IPS-15b (cell line): Measurements from ENCODE around the gene SLC6A9.

Experiments
- H3K27me3 ChIP-seq: one replicate; pipeline ENCODE4 v1.6.1; 2013; ENCODE audit warnings: low read length; ENCODE audit not compliant: control insufficient read depth, insufficient read depth
- H3K36me3 ChIP-seq: one replicate; pipeline ENCODE4 v1.6.1; 2013; ENCODE audit warnings: low read length; ENCODE audit not compliant: control insufficient read depth, insufficient read depth
- H3K4me1 ChIP-seq: one replicate; pipeline ENCODE4 v1.6.1; 2013; ENCODE audit warnings: mild to moderate bottlenecking, low read length; ENCODE audit not compliant: control insufficient read depth, insufficient read depth
- H3K4me3 ChIP-seq: one replicate; pipeline ENCODE4 v1.5.1; 2013; ENCODE audit warnings: low read depth, low read length
- H3K9ac ChIP-seq: one replicate; pipeline ENCODE4 v1.6.1; 2013; ENCODE audit warnings: low read depth, mild to moderate bottlenecking, low read length
- H3K9me3 ChIP-seq: one replicate; pipeline ENCODE4 v1.6.1; 2013; ENCODE audit warnings: mild to moderate bottlenecking, low read length; ENCODE audit not compliant: control insufficient read depth, insufficient read depth

Gene SLC6A9

DNA sequence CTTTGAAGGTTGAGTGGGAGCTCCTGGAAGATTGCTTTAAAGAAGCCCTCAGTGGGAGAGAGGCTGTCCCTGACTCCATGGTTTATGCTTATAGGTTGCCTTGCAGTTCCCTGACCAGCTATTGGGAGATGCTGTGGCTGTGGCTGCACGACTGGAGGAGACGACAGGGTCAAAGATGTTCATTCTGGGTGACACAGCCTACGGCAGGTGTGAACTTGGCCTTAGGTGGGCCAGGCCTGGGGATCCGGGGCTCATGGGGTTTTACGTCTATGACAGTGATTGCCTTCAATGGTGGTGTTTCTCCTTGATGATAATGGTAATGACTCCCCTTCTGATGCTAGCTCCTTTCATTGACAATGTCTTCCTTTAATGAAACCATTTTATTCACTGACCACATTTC, 60.8 kb downstream of the SLC6A9 start:
- H3K36me3 ChIP-seq: peaks cover 15% of the 10 kb centered on the region
- peak overlapping the region; percentile 99 for H3K4me3 ChIP-seq
- peaks cover 3% of the 10 kb centered on the region for H3K4me1 ChIP-seq
- no peaks in the 10 kb centered on the region for H3K9me3 ChIP-seq
- H3K27me3 ChIP-seq: no peaks in the 10 kb centered on the region
- H3K9ac ChIP-seq: peak overlapping the region; percentile 92

DNA sequence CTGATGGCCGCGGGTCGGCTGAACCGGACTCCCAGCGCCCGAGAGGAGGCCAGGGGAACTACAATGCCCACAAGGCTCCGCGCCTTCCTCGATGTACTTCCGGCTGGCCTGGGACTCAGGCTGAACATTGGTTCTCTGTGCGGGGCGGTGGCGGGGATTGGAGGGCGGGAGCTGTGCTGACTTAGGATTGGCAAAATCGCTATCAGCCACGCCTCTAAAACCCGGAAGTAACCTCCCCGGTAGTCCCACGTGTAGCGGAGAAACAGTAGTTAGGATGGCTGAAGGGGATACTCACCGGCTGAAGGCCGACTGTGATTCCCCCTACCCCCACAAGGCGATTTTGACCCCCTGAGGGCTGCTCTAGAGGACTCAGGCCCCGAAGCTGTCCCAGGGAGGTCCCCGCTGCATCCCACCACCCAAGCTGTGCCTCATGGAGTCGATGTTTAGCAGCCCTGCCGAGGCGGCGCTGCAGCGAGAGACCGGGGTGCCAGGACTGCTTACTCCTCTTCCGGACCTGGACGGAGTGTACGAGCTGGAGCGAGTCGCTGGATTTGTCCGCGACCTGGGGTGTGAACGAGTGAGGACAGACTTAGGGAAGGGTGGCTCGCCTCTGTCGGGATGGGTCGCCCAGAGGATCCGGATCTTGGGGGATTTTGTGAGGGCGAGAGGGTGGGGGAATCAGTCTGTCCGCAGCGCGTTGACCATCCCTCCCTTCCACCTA, 61.4 kb downstream of the SLC6A9 start, which contains the start of gene DPH2:
Gene DPH2, plus strand, starts transcription at position 265 of the 721 bp plus-strand sequence. Its CDS starts 166 bp downstream, at position 431.
- peaks cover 15% of the 10 kb centered on the region for H3K36me3 ChIP-seq
- H3K27me3 ChIP-seq: no peaks in the 10 kb centered on the region
- H3K4me3 ChIP-seq: peak within 1 kb of the TSS; percentile 99
- H3K4me1 ChIP-seq: peaks cover 3% of the 10 kb centered on the region
- H3K9me3 ChIP-seq: no peaks in the 10 kb centered on the region
- peak within 1 kb of the TSS; percentile 92 for H3K9ac ChIP-seq

- Histone ChIP-seq H3K36me3 (peaks cover 15% of the 10 kb centered on the region), H3K4me3 (peak overlapping the region; percentile 48)
These were observed 61.9 kb downstream of the SLC6A9 start for GRCh38 chr1:43969416-43969745.

DNA sequence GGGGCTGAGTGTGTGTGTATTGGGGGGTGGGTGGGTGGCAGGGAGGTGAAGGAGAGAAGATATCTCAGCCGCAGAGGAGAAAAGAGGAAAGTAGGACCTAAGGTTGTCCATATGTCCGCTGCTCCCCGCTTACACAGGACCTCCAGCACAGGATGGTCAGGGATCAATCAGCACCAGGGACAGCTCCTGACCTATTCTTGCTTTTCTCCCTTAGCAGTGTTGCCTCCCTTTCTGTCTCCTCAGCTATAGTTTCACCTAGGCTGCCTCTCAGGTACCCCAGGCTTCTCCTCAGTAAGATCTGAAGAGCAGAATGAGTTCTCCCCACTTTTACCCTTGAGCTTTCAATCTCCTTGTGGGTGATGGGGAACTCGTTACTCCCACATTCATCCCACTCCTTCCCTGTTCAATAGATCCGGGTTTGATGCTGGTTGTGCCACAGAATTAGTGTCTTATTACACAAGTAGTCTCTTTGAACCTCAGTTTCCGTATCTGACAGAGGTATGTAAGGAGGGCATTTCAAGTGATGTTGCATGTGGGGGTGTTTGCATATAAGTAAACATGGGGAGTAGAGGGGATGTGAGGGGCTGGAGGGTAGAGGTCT, 62.8 kb downstream of the SLC6A9 start:
- Histone ChIP-seq H3K27me3 (no peaks in the 10 kb centered on the region), H3K9ac (no peak overlapping the region), H3K4me3 (no peak overlapping the region), H3K36me3 (peaks cover 15% of the 10 kb centered on the region), H3K9me3 (no peaks in the 10 kb centered on the region), H3K4me1 (no peaks in the 10 kb centered on the region)

More at GRCh38 chr1:43969416-43969745, 61.9 kb downstream of the SLC6A9 start:
- H3K9me3 ChIP-seq: no peaks in the 10 kb centered on the region
- H3K9ac ChIP-seq: no peak overlapping the region
- no peaks in the 10 kb centered on the region for H3K27me3 ChIP-seq
- peaks cover 3% of the 10 kb centered on the region for H3K4me1 ChIP-seq

GRCh38 chr1:43965316-43965715, 65.9 kb downstream of the SLC6A9 start:
- H3K9me3 ChIP-seq: no peaks in the 10 kb centered on the region
- H3K36me3 ChIP-seq: peaks cover 9% of the 10 kb centered on the region
- no peaks in the 10 kb centered on the region for H3K27me3 ChIP-seq
- no peaks in the 10 kb centered on the region for H3K4me1 ChIP-seq
- H3K4me3 ChIP-seq: no peak overlapping the region
- H3K9ac ChIP-seq: no peak overlapping the region

DNA sequence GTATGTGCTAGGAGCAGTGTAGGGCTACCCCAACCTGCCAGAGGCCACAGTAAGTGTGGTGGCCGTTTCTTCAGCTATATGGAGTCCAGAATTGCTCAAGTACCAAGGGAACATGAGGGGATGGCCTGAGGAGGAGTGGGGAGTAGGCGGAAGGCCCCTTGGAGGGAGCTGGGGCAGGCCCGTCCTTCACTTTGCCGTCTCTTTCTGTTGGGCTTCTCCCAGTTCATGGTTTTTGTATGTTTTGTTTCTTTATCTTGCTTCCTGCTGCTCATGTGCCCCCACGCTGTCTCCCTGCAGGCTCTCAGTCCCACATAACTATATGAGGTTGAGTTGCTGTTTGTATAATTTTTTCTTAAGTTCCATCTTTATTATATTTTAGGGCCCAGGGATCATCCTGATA, 67.4 kb downstream of the SLC6A9 start:
- Histone ChIP-seq H3K36me3 (peaks cover 9% of the 10 kb centered on the region), H3K27me3 (no peaks in the 10 kb centered on the region), H3K9me3 (no peaks in the 10 kb centered on the region), H3K9ac (no peak overlapping the region), H3K4me3 (no peak overlapping the region), H3K4me1 (no peaks in the 10 kb centered on the region)

- no peaks in the 10 kb centered on the region for H3K9me3 ChIP-seq
- H3K4me3 ChIP-seq: no peak overlapping the region
- no peaks in the 10 kb centered on the region for H3K4me1 ChIP-seq
- peaks cover 10% of the 10 kb centered on the region for H3K36me3 ChIP-seq
- H3K27me3 ChIP-seq: no peaks in the 10 kb centered on the region
- no peak overlapping the region for H3K9ac ChIP-seq
These were observed 68.3 kb downstream of the SLC6A9 start for GRCh38 chr1:43963006-43963405.

DNA sequence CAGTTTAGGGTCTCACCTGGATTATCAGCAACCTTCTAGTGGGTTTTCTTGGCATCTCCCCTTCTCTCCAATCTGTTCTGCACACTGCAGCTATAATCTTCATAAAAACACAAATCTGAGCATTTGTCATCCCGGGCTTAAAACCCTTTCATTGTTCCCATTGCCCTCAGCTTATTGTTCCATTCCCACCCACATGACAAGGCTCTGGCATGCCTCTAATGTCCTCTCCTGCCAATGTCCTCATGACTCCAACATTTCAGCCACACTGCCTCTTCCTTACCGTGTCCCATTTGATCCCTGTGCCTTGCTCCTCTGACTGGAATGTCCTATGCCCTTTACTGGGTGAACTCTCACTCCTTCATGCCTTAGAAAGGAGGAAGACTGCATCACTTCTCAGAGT, 68.9 kb downstream of the SLC6A9 start:
- Histone ChIP-seq H3K4me1 (no peaks in the 10 kb centered on the region), H3K4me3 (no peak overlapping the region), H3K27me3 (no peaks in the 10 kb centered on the region), H3K36me3 (peaks cover 17% of the 10 kb centered on the region), H3K9ac (no peak overlapping the region), H3K9me3 (no peaks in the 10 kb centered on the region)

DNA sequence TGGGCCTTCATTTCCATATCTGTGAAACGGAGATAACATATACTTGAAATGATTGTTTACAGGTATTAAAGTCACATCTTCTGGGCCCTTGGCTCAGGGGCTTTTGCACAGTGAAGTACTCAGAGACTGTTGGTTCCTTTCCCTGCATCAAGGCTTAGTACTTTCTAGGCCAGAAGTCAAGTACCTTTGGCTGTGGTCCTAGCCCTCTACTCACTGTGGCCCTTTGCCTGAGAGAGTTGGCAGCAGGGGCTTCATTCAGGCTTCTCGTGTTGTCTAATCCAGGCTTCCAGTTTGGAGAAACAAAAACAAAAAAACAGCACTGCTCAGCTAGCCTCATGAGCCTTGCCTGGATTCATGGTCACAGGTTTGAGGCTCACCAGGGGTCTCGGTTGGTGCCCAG, 69.6 kb downstream of the SLC6A9 start:
- Histone ChIP-seq H3K9ac (no peak overlapping the region), H3K9me3 (no peaks in the 10 kb centered on the region), H3K4me1 (no peaks in the 10 kb centered on the region), H3K4me3 (no peak overlapping the region), H3K36me3 (peaks cover 22% of the 10 kb centered on the region), H3K27me3 (no peaks in the 10 kb centered on the region)

DNA sequence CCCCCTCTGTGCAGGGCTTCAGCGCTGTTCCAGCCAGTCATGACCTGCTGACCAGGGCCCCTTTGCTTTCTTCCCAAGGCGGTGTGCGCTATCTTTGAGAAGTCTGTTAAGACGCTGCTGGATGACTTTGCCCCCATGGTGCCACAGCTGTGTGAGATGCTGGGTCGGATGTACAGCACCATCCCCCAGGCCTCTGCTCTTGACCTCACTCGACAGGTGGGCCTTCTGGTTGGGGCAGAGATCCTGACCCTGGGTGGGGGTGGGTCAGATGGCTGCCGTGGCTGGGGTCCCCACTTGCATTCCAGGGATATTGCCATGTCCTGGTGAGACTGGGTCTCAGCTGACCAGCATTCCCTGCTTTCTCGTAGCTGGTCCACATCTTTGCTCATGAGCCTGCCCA, 70.5 kb downstream of the SLC6A9 start:
- Histone ChIP-seq H3K9ac (no peak overlapping the region), H3K36me3 (peaks cover 22% of the 10 kb centered on the region), H3K9me3 (no peaks in the 10 kb centered on the region), H3K4me1 (no peaks in the 10 kb centered on the region), H3K4me3 (no peak overlapping the region), H3K27me3 (no peaks in the 10 kb centered on the region)

GRCh38 chr1:43958351-43959255, 72.7 kb downstream of the SLC6A9 start:
- Histone ChIP-seq H3K4me3 (no peak overlapping the region), H3K27me3 (no peaks in the 10 kb centered on the region), H3K9ac (no peak overlapping the region), H3K4me1 (no peaks in the 10 kb centered on the region), H3K9me3 (no peaks in the 10 kb centered on the region), H3K36me3 (peaks cover 22% of the 10 kb centered on the region)
